DLD1 (cell line): ENCODE measurements around the gene MPZ.

Experiments
- in situ Hi-C: cut with HindIII; loops from 2 replicates; pipeline ENCODE4 v1.10.0; 2017; ENCODE audit warnings: low sequenced_read_pairs

MPZ gene

GRCh38 chr1:161304927-161305866 lies 4.6 kb downstream of the MPZ start:
- in situ Hi-C loops = no loop called here

GRCh38 chr1:161300478-161300877 lies 9.3 kb downstream of the MPZ start:
- in situ Hi-C loops = no loop called here

- in situ Hi-C loops = no loop called here
Observed at GRCh38 chr1:161299347-161299746, 10.4 kb downstream of the MPZ start.

GRCh38 chr1:161298116-161298515 lies 11.7 kb downstream of the MPZ start:
- in situ Hi-C loops = no loop called here

GRCh38 chr1:161297415-161297814 lies 12.4 kb downstream of the MPZ start:
- in situ Hi-C loops = no loop called here

GRCh38 chr1:161290779-161291178 lies 19.0 kb downstream of the MPZ start:
- in situ Hi-C loops = no loop called here

- in situ Hi-C loops = no loop called here
Observed at GRCh38 chr1:161287482-161288054, 22.2 kb downstream of the MPZ start.

GRCh38 chr1:161285521-161285920 lies 24.2 kb downstream of the MPZ start:
- in situ Hi-C loops = no loop called here

- in situ Hi-C loops = no loop called here
Observed at GRCh38 chr1:161285113-161285512, 24.7 kb downstream of the MPZ start.

- in situ Hi-C loops = no loop called here
Observed at GRCh38 chr1:161282991-161283390, 26.8 kb downstream of the MPZ start.

- in situ Hi-C loops = no loop called here
Observed at GRCh38 chr1:161274874-161275273, 34.9 kb downstream of the MPZ start.

- in situ Hi-C loops = no loop called here
Observed at GRCh38 chr1:161273402-161273801, 36.4 kb downstream of the MPZ start.

- in situ Hi-C loops = no loop called here
Observed at GRCh38 chr1:161267321-161267720, 42.4 kb downstream of the MPZ start.

- in situ Hi-C loops = no loop called here
Observed at GRCh38 chr1:161266836-161267235, 42.9 kb downstream of the MPZ start.

GRCh38 chr1:161266202-161266601 lies 43.6 kb downstream of the MPZ start:
- in situ Hi-C loops = no loop called here

- in situ Hi-C loops = no loop called here
Observed at GRCh38 chr1:161265305-161265704, 44.5 kb downstream of the MPZ start.

GRCh38 chr1:161261261-161262235 lies 48.2 kb downstream of the MPZ start:
- in situ Hi-C loops = no loop called here

- in situ Hi-C loops = no loop called here
Observed at GRCh38 chr1:161260376-161261260, 49.1 kb downstream of the MPZ start.

GRCh38 chr1:161259765-161260164 lies 50.0 kb downstream of the MPZ start:
- in situ Hi-C loops = no loop called here

GRCh38 chr1:161259345-161259702 lies 50.4 kb downstream of the MPZ start:
- in situ Hi-C loops = no loop called here
